ENCODE data around the gene ABCA9. TPM values are rescaled to one million over a fixed set of nuclear protein-coding genes. Genes with fewer than 3 reads are reported as not detected.

ABCA9 gene
- total and polyA plus RNA-seq, 9 of the 15 experiments (the other 6 are each of a cell fraction or from before 2014, with no cell fraction given) = 0.04 TPM; not detected in 8

DNA sequence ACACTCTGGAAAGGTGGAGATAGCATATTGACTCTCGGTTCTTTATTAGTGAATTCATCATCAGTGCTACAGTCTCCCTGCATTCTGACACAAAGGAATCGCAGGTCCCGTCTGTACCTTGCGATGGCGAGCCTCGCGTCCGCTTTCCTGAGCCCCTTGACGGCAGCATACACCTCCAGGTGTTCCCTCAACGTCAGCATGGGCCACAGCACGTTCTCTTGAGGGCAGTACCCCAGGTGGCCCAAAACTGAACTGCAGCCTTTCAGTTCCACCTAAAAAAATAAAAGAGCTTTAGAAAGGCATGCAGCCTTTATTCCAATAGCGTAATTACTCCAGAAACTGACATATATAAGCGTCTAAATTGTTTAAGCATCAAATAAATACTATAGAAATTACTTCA lies 24.2 kb upstream of the ABCA9 start (continued):
- TF ChIP-seq RBM25 (IDR thresholded peaks at IDR 0.05; ENCODE audit: low read depth, low read length, severe bottlenecking) (no peak), ZNF146 (CRISPR knock-in tag; IDR thresholded peaks at IDR 0.05; ENCODE audit: unreplicated experiment) (no peak), TEAD2 (tag; IDR thresholded peaks at IDR 0.05) (no peak), TRIM24 (IDR thresholded peaks at IDR 0.05) (no peak), SMAD3 (CRISPR knock-in tag; conservative IDR thresholded peaks at IDR 0.05) (no peak)
- TF ChIP-seq, protein P1, sequence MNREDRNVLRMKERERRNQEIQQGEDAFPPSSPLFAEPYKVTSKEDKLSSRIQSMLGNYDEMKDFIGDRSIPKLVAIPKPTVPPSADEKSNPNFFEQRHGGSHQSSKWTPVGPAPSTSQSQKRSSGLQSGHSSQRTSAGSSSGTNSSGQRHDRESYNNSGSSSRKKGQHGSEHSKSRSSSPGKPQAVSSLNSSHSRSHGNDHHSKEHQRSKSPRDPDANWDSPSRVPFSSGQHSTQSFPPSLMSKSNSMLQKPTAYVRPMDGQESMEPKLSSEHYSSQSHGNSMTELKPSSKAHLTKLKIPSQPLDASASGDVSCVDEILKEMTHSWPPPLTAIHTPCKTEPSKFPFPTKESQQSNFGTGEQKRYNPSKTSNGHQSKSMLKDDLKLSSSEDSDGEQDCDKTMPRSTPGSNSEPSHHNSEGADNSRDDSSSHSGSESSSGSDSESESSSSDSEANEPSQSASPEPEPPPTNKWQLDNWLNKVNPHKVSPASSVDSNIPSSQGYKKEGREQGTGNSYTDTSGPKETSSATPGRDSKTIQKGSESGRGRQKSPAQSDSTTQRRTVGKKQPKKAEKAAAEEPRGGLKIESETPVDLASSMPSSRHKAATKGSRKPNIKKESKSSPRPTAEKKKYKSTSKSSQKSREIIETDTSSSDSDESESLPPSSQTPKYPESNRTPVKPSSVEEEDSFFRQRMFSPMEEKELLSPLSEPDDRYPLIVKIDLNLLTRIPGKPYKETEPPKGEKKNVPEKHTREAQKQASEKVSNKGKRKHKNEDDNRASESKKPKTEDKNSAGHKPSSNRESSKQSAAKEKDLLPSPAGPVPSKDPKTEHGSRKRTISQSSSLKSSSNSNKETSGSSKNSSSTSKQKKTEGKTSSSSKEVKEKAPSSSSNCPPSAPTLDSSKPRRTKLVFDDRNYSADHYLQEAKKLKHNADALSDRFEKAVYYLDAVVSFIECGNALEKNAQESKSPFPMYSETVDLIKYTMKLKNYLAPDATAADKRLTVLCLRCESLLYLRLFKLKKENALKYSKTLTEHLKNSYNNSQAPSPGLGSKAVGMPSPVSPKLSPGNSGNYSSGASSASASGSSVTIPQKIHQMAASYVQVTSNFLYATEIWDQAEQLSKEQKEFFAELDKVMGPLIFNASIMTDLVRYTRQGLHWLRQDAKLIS (CRISPR knock-in tag; IDR thresholded peaks at IDR 0.05) = no peak
- TF ChIP-seq, protein P2, sequence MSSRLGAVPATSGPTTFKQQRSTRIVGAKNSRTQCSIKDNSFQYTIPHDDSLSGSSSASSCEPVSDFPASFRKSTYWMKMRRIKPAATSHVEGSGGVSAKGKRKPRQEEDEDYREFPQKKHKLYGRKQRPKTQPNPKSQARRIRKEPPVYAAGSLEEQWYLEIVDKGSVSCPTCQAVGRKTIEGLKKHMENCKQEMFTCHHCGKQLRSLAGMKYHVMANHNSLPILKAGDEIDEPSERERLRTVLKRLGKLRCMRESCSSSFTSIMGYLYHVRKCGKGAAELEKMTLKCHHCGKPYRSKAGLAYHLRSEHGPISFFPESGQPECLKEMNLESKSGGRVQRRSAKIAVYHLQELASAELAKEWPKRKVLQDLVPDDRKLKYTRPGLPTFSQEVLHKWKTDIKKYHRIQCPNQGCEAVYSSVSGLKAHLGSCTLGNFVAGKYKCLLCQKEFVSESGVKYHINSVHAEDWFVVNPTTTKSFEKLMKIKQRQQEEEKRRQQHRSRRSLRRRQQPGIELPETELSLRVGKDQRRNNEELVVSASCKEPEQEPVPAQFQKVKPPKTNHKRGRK (tag; IDR thresholded peaks at IDR 0.05) = no peak
- TF ChIP-seq, protein P3, sequence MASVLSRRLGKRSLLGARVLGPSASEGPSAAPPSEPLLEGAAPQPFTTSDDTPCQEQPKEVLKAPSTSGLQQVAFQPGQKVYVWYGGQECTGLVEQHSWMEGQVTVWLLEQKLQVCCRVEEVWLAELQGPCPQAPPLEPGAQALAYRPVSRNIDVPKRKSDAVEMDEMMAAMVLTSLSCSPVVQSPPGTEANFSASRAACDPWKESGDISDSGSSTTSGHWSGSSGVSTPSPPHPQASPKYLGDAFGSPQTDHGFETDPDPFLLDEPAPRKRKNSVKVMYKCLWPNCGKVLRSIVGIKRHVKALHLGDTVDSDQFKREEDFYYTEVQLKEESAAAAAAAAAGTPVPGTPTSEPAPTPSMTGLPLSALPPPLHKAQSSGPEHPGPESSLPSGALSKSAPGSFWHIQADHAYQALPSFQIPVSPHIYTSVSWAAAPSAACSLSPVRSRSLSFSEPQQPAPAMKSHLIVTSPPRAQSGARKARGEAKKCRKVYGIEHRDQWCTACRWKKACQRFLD (CRISPR knock-in tag; IDR thresholded peaks at IDR 0.05) = no peak
- TF ChIP-seq, protein P4, sequence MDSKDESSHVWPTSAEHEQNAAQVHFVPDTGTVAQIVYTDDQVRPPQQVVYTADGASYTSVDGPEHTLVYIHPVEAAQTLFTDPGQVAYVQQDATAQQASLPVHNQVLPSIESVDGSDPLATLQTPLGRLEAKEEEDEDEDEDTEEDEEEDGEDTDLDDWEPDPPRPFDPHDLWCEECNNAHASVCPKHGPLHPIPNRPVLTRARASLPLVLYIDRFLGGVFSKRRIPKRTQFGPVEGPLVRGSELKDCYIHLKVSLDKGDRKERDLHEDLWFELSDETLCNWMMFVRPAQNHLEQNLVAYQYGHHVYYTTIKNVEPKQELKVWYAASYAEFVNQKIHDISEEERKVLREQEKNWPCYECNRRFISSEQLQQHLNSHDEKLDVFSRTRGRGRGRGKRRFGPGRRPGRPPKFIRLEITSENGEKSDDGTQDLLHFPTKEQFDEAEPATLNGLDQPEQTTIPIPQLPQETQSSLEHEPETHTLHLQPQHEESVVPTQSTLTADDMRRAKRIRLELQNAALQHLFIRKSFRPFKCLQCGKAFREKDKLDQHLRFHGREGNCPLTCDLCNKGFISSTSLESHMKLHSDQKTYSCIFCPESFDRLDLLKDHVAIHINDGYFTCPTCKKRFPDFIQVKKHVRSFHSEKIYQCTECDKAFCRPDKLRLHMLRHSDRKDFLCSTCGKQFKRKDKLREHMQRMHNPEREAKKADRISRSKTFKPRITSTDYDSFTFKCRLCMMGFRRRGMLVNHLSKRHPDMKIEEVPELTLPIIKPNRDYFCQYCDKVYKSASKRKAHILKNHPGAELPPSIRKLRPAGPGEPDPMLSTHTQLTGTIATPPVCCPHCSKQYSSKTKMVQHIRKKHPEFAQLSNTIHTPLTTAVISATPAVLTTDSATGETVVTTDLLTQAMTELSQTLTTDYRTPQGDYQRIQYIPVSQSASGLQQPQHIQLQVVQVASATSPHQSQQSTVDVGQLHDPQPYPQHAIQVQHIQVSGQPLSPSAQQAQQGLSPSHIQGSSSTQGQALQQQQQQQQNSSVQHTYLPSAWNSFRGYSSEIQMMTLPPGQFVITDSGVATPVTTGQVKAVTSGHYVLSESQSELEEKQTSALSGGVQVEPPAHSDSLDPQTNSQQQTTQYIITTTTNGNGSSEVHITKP (IDR thresholded peaks at IDR 0.05; ENCODE audit: partially characterized antibody) = no peak
